Ascending aorta (tissue), 2 donors: Measurements from ENCODE around the gene DROSHA. TPM values are rescaled to one million over a fixed set of nuclear protein-coding genes. Genes with fewer than 3 reads are reported as not detected.

Experiments
- DNase-seq, 2 donors: peaks; one replicate each; pipeline ENCODE4 v3.0.0-alpha.2; 2019; ENCODE audit warnings: low spot score in 2 of 2
- H3K27ac ChIP-seq, 2 donors: fragments of 200-600 bp; sonication (generic); one replicate each; pipeline ENCODE4 v1.5.1; 2016 to 2017; ENCODE audit warnings: mild to moderate bottlenecking in 1 of 2
- H3K27me3 ChIP-seq: fragments of 200-600 bp; sonication (generic); one replicate; pipeline ENCODE4 v1.5.1; 2017
- H3K36me3 ChIP-seq, 2 donors: fragments of 200-600 bp; sonication (generic); one replicate each; pipeline ENCODE4 v1.5.1; 2016
- H3K4me1 ChIP-seq, 2 donors: fragments of 200-600 bp; sonication (generic); one replicate each; pipeline ENCODE4 v1.5.1; 2016 to 2017; ENCODE audit warnings: mild to moderate bottlenecking in 1 of 2
- H3K4me3 ChIP-seq, 2 donors: fragments of 200-600 bp; sonication (generic); one replicate each; pipeline ENCODE4 v1.5.1; 2016 to 2017; ENCODE audit warnings: mild to moderate bottlenecking in 1 of 2
- H3K9me3 ChIP-seq, 2 donors: fragments of 200-600 bp; sonication (generic); one replicate each; pipeline ENCODE4 v1.5.1; 2016
- intact Hi-C: fragments of 100-400 bp; cut with DNase I; formaldehyde crosslinking; loops from one replicate; pipeline ENCODE4 v1.15.1; 2023
- total RNA-seq: library from RNA; depleted of rRNA; stranded (reverse); fragments of >200 nt; gene quantifications from one replicate; pipeline ENCODE4 v1.1.0, GENCODE V29; 2016
- TF ChIP-seq, protein P1 (sequence below), 3 experiments: fragments of 200-600 bp in 2 of 3; fragments of 450-650 bp in 1 of 3; sonication (generic) in 2 of 3; IDR thresholded peaks; one replicate each; pipeline ENCODE4 v1.5.1; 2016 to 2019; ENCODE audit warnings: antibody characterized with exemption in 3 of 3, mild to moderate bottlenecking in 1 of 3, moderate library complexity in 1 of 3

DROSHA gene
- total RNA-seq, 1 donor from 2014 or later: 54.9 TPM

DNA sequence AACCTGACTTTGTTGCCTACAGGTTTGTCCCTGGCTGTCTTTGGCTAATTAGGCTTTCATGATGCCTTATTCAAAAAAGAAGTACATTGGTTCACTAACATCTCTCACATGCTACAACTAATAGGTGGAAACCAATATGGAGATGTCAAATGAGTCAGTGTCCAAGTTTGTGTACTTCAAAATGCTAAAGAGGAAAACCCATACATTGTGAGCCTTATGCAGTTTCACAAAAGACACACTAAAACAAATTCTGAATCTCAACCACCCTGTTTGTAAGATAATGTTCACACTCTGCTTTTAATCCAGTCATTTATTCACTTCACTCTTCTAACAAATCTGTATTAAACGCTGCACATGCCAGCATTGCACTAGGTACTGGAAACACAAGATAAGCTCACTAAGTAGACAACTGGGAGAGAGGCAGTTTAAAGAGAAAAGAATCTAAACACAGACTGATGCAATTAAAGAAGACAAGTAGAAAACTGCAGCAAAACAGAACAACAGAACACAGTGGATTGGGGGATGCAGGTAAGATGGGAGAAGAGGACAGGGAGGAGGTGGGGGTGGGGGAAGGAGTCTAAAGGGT, 104.1 kb downstream of the DROSHA start:
- Histone ChIP-seq H3K9me3 (no peaks in the 10 kb centered on the region), H3K27ac (no peak overlapping the region), H3K4me1 (no peaks in the 10 kb centered on the region), H3K4me3 (no peak overlapping the region), H3K36me3 (peaks cover 13 to 38% of the 10 kb centered on the region in 2 donors), H3K27me3 (no peaks in the 10 kb centered on the region)
- DNase-seq: no peak
- intact Hi-C loops: no loop called here
- TF ChIP-seq, protein P1, sequence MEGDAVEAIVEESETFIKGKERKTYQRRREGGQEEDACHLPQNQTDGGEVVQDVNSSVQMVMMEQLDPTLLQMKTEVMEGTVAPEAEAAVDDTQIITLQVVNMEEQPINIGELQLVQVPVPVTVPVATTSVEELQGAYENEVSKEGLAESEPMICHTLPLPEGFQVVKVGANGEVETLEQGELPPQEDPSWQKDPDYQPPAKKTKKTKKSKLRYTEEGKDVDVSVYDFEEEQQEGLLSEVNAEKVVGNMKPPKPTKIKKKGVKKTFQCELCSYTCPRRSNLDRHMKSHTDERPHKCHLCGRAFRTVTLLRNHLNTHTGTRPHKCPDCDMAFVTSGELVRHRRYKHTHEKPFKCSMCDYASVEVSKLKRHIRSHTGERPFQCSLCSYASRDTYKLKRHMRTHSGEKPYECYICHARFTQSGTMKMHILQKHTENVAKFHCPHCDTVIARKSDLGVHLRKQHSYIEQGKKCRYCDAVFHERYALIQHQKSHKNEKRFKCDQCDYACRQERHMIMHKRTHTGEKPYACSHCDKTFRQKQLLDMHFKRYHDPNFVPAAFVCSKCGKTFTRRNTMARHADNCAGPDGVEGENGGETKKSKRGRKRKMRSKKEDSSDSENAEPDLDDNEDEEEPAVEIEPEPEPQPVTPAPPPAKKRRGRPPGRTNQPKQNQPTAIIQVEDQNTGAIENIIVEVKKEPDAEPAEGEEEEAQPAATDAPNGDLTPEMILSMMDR (IDR thresholded peaks at IDR 0.05): no peak

DNA sequence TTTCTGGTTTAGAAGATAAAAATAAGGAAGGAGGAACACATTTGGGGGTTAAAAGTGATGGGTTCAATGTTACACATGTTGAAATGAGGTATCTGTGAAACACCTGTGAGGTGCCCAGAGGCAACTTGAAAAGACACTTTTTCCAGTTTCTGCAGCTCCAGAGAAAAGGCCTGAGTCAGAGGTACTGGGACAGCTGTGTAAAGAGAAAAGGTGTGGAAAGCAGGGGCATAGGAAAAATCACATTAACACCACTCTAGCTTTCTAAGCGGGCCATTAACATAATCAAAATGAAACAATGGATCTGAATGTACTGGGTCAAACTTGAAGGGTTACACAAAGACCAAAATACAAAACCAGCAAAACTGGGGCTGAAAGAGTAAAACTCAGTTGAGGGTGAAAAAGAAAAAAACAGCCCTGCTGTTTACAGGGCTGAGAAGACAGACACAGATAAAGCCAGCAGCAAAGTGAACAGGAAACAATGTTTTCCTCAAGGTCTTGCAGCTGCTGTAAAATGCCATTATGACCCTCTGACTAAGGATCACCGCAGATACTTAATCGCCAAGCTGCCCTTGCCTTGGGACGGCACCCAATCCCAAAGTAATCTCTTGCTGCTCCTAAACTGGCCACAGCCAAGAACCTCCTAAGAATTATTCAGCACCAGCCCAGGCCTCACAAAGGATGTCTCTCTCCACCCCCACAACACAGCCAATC, 104.7 kb downstream of the DROSHA start:
- peaks cover 12 to 41% of the 10 kb centered on the region in 2 donors for H3K36me3 ChIP-seq
- H3K4me3 ChIP-seq: no peak overlapping the region
- H3K9me3 ChIP-seq: no peaks in the 10 kb centered on the region
- DNase-seq: no peak
- no peak overlapping the region for H3K27ac ChIP-seq
- intact Hi-C loops: no loop called here
- no peaks in the 10 kb centered on the region for H3K27me3 ChIP-seq
- TF ChIP-seq, protein P1 (IDR thresholded peaks at IDR 0.05): no peak
- no peaks in the 10 kb centered on the region for H3K4me1 ChIP-seq

DNA sequence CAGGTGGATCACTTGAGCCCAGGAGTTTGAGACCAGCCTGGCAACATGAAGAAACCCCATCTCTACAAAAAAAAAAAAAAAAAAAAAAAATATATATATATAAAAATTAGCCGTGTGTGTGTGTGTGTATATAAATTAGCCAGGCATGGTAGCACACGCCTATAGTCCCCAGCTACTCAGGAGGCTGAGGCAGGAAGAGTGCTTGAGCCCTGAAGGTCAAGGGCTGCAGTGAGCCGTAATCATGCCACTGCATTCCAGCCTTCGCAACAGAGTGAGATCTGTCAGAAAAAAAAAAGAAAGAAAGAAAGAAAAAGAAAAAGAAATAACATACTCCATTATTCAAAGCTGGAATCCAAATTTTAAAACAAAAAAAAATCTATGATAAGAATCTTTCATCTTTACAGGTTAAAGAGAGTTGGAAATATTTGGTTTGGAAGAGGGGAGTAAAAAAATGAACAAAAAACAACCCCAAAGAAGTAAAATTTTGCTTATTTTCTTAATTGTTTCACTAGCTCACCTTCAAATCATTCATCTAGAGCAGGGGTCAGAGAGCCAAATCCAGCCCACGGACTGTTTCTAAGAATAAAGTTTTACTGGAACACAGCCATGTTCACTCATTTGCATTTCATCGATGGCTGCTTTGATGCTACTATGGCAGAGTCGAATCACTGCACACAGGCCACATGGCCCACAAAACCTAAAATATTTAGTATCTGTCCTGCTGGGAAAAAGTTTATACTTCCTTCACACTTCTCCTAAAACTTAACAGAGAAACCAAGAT, 109.9 kb downstream of the DROSHA start:
- TF ChIP-seq, protein P1 (IDR thresholded peaks at IDR 0.05): no peak
- H3K4me1 ChIP-seq: no peaks in the 10 kb centered on the region
- H3K27me3 ChIP-seq: no peaks in the 10 kb centered on the region
- DNase-seq: no peak
- H3K27ac ChIP-seq: no peak overlapping the region
- no peaks in the 10 kb centered on the region for H3K9me3 ChIP-seq
- H3K36me3 ChIP-seq: peaks cover 33 to 56% of the 10 kb centered on the region in 2 donors
- H3K4me3 ChIP-seq: no peak overlapping the region
- intact Hi-C loops: no loop called here

DNA sequence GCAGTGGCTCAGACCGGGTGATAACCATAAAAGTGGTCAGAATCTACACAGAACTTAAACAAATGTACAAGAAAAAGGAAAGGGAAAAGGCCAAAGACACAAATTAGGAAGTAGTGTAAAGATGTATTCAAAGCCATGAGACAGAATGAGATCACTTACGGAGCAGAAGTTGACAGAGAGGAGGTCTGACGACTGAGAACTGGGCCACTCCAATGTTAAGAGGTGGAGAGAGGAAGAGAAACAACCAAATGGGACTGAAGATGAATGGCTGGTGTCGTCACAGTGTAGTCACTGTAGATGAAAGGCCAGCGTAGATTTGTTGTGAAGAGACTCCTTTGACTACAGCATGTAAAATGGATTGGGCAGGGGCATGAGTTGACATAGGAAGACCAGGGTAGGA, 114.4 kb downstream of the DROSHA start:
- intact Hi-C loops: no loop called here
- peaks cover 40 to 56% of the 10 kb centered on the region in 2 donors for H3K36me3 ChIP-seq
- H3K27ac ChIP-seq: no peak overlapping the region
- no peaks in the 10 kb centered on the region for H3K4me1 ChIP-seq
- no peak for DNase-seq
- H3K9me3 ChIP-seq: no peaks in the 10 kb centered on the region
- no peak overlapping the region for H3K4me3 ChIP-seq
- no peaks in the 10 kb centered on the region for H3K27me3 ChIP-seq
- TF ChIP-seq, protein P1 (IDR thresholded peaks at IDR 0.05): no peak

DNA sequence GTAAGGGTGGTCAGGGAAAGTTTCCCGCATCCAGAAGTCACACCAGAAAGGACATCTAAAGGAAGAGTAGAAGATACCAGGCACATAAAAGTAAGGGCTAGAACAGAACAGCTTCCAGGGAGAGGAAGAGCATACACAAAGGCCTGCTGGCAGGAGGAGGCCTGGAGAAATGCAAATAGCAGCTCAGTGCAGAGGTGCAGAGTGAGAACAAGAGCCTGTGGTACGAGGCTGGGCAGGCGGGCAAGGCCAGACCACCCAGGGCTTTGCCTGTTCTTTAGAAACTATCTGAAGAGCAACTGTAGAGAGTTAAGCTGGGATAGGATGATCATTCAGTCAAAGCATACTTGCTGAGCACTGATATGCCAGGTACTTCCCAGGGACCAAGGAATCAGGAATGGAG, 115.3 kb downstream of the DROSHA start:
- Histone ChIP-seq H3K27me3 (no peaks in the 10 kb centered on the region), H3K27ac (no peak overlapping the region), H3K9me3 (no peaks in the 10 kb centered on the region), H3K4me3 (no peak overlapping the region), H3K36me3 (peaks cover 40 to 60% of the 10 kb centered on the region in 2 donors), H3K4me1 (no peaks in the 10 kb centered on the region)
- no peak for DNase-seq
- TF ChIP-seq, protein P1 (IDR thresholded peaks at IDR 0.05): no peak
- intact Hi-C loops: no loop called here
